Fibroblast of lung (primary cell): ENCODE results near the gene CSTF2T. TPM values are rescaled to one million over a fixed set of nuclear protein-coding genes. Genes with fewer than 3 reads are reported as not detected.
A peak's percentile ranks its signal among the peaks of the same experiment; 100 is the strongest.

ENCODE experiments used
- DNase-seq, 2 donors: peaks; one replicate each; pipeline versions ENCODE4 v3.0.0 to v3.0.0-alpha.2; 2010; ENCODE audit warnings: low read depth in 2 of 2
- H2AFZ ChIP-seq: 2 replicates; pipeline ENCODE4 v1.5.1; 2012; ENCODE audit warnings: low read length, control low read depth, inconsistent platforms
- H3K27ac ChIP-seq: 2 replicates; pipeline ENCODE4 v1.5.1; 2011; ENCODE audit warnings: low read length, control low read depth; ENCODE audit not compliant: insufficient read depth
- H3K27me3 ChIP-seq: 2 replicates; pipeline ENCODE4 v1.5.1; 2011; ENCODE audit warnings: mild to moderate bottlenecking, low read length; ENCODE audit not compliant: control insufficient read depth, insufficient read depth
- H3K36me3 ChIP-seq: 2 replicates; pipeline ENCODE4 v1.5.1; 2011; ENCODE audit warnings: low read length; ENCODE audit not compliant: control insufficient read depth, insufficient read depth
- H3K4me1 ChIP-seq: 2 replicates; pipeline ENCODE4 v1.5.1; 2011; ENCODE audit warnings: low read length; ENCODE audit not compliant: control insufficient read depth, insufficient read depth; ENCODE audit errors: extremely low read depth
- H3K4me2 ChIP-seq: 2 replicates; pipeline ENCODE4 v1.5.1; 2011; ENCODE audit warnings: low read length, control low read depth; ENCODE audit not compliant: insufficient read depth; ENCODE audit errors: extremely low read depth
- H3K4me3 ChIP-seq, 4 experiments: fragments of 200-600 bp in 1 of 4; sonication (generic) in 1 of 4; replicated peaks in 1 of 4; 2 replicates each; pipeline ENCODE4 v1.5.1; 2011 to 2016; ENCODE audit warnings: low read length in 4 of 4, low read depth in 3 of 4, mild to moderate bottlenecking in 3 of 4, control low read depth in 2 of 4, inconsistent platforms in 1 of 4, mixed read lengths in 1 of 4; ENCODE audit not compliant: insufficient read depth in 1 of 4; ENCODE audit errors: control extremely low read depth in 1 of 4
- H3K79me2 ChIP-seq: 2 replicates; pipeline ENCODE4 v1.5.1; 2012; ENCODE audit warnings: mild to moderate bottlenecking, low read length, inconsistent platforms; ENCODE audit not compliant: control insufficient read depth, insufficient read depth
- H3K9ac ChIP-seq: 2 replicates; pipeline ENCODE4 v1.5.1; 2011; ENCODE audit warnings: mild to moderate bottlenecking, low read length, control low read depth; ENCODE audit not compliant: insufficient read depth
- H3K9me3 ChIP-seq: 2 replicates; pipeline ENCODE4 v1.5.1; 2012; ENCODE audit warnings: low read depth, low read length; ENCODE audit not compliant: control insufficient read depth, insufficient read depth
- H4K20me1 ChIP-seq: 2 replicates; pipeline ENCODE4 v1.5.1; 2011; ENCODE audit warnings: low read length; ENCODE audit not compliant: control insufficient read depth, insufficient read depth; ENCODE audit errors: extremely low read depth
- EZH2 ChIP-seq: IDR thresholded peaks from 2 replicates; pipeline ENCODE4 v1.5.1; 2012; ENCODE audit warnings: low read length, control low read depth, mild to moderate bottlenecking; ENCODE audit errors: missing control alignments
- polyA plus RNA-seq, 2 donors: library from polyadenylated mRNA; depleted of rRNA in 1 of 2; stranded (reverse) in 1 of 2; unstranded in 1 of 2; fragments of >200 nt; gene quantifications; 2 replicates each; pipeline ENCODE4 v1.2.1, GENCODE V29; 2011 to 2012; ENCODE audit warnings: missing spikeins in 1 of 2
- total RNA-seq: library from RNA; depleted of rRNA; stranded (reverse); fragments of >200 nt; gene quantifications from 2 replicates; pipeline ENCODE4 v1.2.1, GENCODE V29; 2014
- TF ChIP-seq, protein P1 (sequence below), 2 donors: IDR thresholded peaks in 1 of 2; conservative IDR thresholded peaks in 1 of 2; 1 replicate in 1 of 2; 2 replicates in 1 of 2; pipeline ENCODE4 v1.5.1; 2011 to 2012; ENCODE audit warnings: low read length in 2 of 2, control low read depth in 1 of 2, inconsistent platforms in 1 of 2, low read depth in 1 of 2, mild to moderate bottlenecking in 1 of 2

Gene CSTF2T
- total and polyA plus RNA-seq, 2 donors (not counting 1 experiment from before 2014, with no cell fraction given), result 5.9 to 14.9 TPM

DNA sequence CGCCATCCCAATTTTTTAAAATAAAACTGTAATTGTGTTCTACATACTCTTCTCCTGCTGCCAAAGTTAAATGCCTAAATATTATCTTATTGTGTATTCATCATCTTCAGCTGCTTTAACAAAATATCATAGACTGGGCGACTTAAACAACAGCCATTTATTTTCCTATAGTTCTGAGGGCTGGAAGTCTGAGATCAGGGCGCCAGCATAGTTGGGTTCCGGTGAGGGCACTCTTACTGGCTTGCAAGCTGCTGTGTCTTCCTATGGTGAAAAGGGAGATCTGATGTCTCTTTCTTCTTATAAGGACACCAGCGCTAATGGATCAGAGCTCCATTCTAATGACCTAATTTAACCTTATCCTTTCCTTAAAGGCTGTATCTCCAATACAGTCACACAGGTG is 30.4 kb downstream of the CSTF2T start:
- no peaks in the 10 kb centered on the region for H3K9me3 ChIP-seq
- no peaks in the 10 kb centered on the region for H3K36me3 ChIP-seq
- H3K4me3 ChIP-seq, result no peak overlapping the region
- TF ChIP-seq, protein P1, sequence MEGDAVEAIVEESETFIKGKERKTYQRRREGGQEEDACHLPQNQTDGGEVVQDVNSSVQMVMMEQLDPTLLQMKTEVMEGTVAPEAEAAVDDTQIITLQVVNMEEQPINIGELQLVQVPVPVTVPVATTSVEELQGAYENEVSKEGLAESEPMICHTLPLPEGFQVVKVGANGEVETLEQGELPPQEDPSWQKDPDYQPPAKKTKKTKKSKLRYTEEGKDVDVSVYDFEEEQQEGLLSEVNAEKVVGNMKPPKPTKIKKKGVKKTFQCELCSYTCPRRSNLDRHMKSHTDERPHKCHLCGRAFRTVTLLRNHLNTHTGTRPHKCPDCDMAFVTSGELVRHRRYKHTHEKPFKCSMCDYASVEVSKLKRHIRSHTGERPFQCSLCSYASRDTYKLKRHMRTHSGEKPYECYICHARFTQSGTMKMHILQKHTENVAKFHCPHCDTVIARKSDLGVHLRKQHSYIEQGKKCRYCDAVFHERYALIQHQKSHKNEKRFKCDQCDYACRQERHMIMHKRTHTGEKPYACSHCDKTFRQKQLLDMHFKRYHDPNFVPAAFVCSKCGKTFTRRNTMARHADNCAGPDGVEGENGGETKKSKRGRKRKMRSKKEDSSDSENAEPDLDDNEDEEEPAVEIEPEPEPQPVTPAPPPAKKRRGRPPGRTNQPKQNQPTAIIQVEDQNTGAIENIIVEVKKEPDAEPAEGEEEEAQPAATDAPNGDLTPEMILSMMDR (conservative IDR thresholded peaks at IDR 0.05 in 1 of 2, IDR thresholded peaks at IDR 0.05 in 1 of 2; ENCODE audit: low read depth in 1 of 2, low read length in 2 of 2), result no peak
- TF ChIP-seq EZH2, result no peak
- no peak overlapping the region for H3K4me2 ChIP-seq
- DNase-seq, result no peak
- no peak overlapping the region for H3K27ac ChIP-seq
- no peak overlapping the region for H3K9ac ChIP-seq
- H2AFZ ChIP-seq, result no peak overlapping the region
- H3K27me3 ChIP-seq, result no peaks in the 10 kb centered on the region
- H4K20me1 ChIP-seq, result no peaks in the 10 kb centered on the region
- no peaks in the 10 kb centered on the region for H3K79me2 ChIP-seq
- no peaks in the 10 kb centered on the region for H3K4me1 ChIP-seq

- no peak overlapping the region for H3K4me2 ChIP-seq
- no peaks in the 10 kb centered on the region for H3K79me2 ChIP-seq
- no peaks in the 10 kb centered on the region for H3K4me1 ChIP-seq
- no peak overlapping the region for H3K9ac ChIP-seq
- no peaks in the 10 kb centered on the region for H3K36me3 ChIP-seq
- no peaks in the 10 kb centered on the region for H3K27me3 ChIP-seq
- H3K27ac ChIP-seq, result no peak overlapping the region
- DNase-seq, result no peak
- no peaks in the 10 kb centered on the region for H3K9me3 ChIP-seq
- TF ChIP-seq, protein P1 (conservative IDR thresholded peaks at IDR 0.05 in 1 of 2, IDR thresholded peaks at IDR 0.05 in 1 of 2; ENCODE audit: low read depth in 1 of 2, low read length in 2 of 2), result no peak
- no peak for TF ChIP-seq EZH2
- no peak overlapping the region for H2AFZ ChIP-seq
- H3K4me3 ChIP-seq, result no peak overlapping the region
- H4K20me1 ChIP-seq, result no peaks in the 10 kb centered on the region
Observed at GRCh38 chr10:51668336-51668689, 31.1 kb downstream of the CSTF2T start.

DNA sequence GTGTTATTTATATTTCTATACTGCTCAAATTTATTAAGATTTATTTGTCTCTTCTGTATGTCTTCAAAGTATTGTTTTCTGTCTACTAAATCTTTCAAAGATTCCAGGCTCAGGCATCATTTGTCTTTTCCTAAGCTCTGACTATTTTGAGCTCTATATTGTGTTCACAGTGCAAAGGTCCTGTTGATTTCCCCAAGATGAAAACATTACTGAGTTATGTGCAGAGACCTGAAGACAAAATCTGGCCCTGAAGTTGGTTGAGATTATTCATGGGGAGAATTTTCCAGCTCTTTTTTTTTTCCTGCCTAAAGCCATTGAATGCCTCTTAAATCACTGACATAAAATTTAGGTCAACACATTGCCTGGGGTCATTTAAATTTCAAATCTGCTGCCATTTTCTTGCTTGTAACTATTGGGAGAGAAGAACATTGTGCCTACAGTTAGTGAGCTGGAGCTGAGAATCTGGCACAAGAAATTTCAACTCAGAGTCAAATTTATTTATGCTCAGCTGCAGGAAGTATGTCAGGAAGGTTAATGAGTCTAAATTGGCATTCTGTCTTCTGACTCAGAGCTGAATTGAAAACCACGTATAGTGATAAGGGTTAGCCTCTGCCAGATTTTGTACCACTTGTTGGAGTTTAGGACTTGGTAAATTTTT is 31.6 kb downstream of the CSTF2T start:
- Histone ChIP-seq H3K9me3 (no peaks in the 10 kb centered on the region), H2AFZ (no peak overlapping the region), H3K79me2 (no peaks in the 10 kb centered on the region), H3K4me3 (no peak overlapping the region), H3K4me1 (no peaks in the 10 kb centered on the region), H3K36me3 (no peaks in the 10 kb centered on the region), H3K27ac (no peak overlapping the region), H3K4me2 (no peak overlapping the region), H3K27me3 (no peaks in the 10 kb centered on the region), H3K9ac (no peak overlapping the region), H4K20me1 (no peaks in the 10 kb centered on the region)
- no peak for TF ChIP-seq EZH2
- TF ChIP-seq, protein P1 (conservative IDR thresholded peaks at IDR 0.05 in 1 of 2, IDR thresholded peaks at IDR 0.05 in 1 of 2; ENCODE audit: low read depth in 1 of 2, low read length in 2 of 2), result no peak
- DNase-seq, result peak; percentile 65 to 73
